Measurements from ENCODE around the gene RNF34. TPM values are rescaled to one million over a fixed set of nuclear protein-coding genes. Genes with fewer than 3 reads are reported as not detected.

Gene RNF34
- total and polyA plus RNA-seq, 2 donors (not counting 3 experiments of a cell fraction or from before 2014, with no cell fraction given) = 37.6 to 51.1 TPM

- Histone ChIP-seq H4K20me1 (replicated peaks; ENCODE audit: control insufficient read depth, extremely low read depth, insufficient read depth, low read length) (no peaks in the 10 kb centered on the region), H3K9ac (replicated peaks; ENCODE audit: extremely low read depth, insufficient read depth, low read length) (no peak overlapping the region), H2AFZ (ENCODE audit: low read depth, low read length) (no peak overlapping the region), H3K4me2 (ENCODE audit: insufficient read depth, low read length) (no peak overlapping the region), H3K4me3 (replicated peaks in 1 of 3; ENCODE audit: insufficient read depth in 1 of 3, low read depth in 1 of 3, low read length in 3 of 3) (no peak overlapping the region), H3K9me1 (replicated peaks; ENCODE audit: control insufficient read depth, extremely low read depth, insufficient read depth, low read length) (no peaks in the 10 kb centered on the region), H3K27me3 (ENCODE audit: control insufficient read depth in 2 of 2, insufficient read depth in 2 of 2, low read length in 2 of 2) (no peaks in the 10 kb centered on the region), H3K79me2 (ENCODE audit: control insufficient read depth, insufficient read depth, low read length) (peaks cover 3% of the 10 kb centered on the region), H3K36me3 (ENCODE audit: control insufficient read depth in 2 of 2, extremely low read depth in 1 of 2, insufficient read depth in 2 of 2, low read length in 2 of 2) (peaks cover 9 to 10% of the 10 kb centered on the region in 2 experiments), H3K4me1 (ENCODE audit: control insufficient read depth, extremely low read depth, insufficient read depth, low read length) (no peaks in the 10 kb centered on the region), H3K27ac (ENCODE audit: insufficient read depth, low read depth, low read length) (no peak overlapping the region), H3K9me3 (replicated peaks; ENCODE audit: control insufficient read depth, insufficient read depth, low read length) (no peaks in the 10 kb centered on the region)
- no TSS peak for BruUV-seq (replicated peaks)
- intact Hi-C loops (cut with micrococcal nuclease) = no loop called here
- no peak for TF ChIP-seq JUN (IDR thresholded peaks at IDR 0.05; ENCODE audit: borderline replicate concordance, insufficient read depth, insufficient read length, low read depth)
- no peak for TF ChIP-seq FOS (IDR thresholded peaks at IDR 0.05; ENCODE audit: borderline replicate concordance, insufficient read depth, low read length)
- no peak for TF ChIP-seq EZH2 (IDR thresholded peaks at IDR 0.05; ENCODE audit: borderline replicate concordance, low read depth, low read length, severe bottlenecking)
- TF ChIP-seq MAX (IDR thresholded peaks at IDR 0.05; ENCODE audit: insufficient read depth, insufficient read length) = no peak
- no peak for TF ChIP-seq MYC (IDR thresholded peaks at IDR 0.05; ENCODE audit: low read depth, low read length)
- no peak for TF ChIP-seq CTCF (IDR thresholded peaks at IDR 0.05; ENCODE audit: extremely low read depth in 1 of 2, insufficient read depth in 1 of 2, low read depth in 1 of 2, low read length in 2 of 2)
- TF ChIP-seq GATA2 (IDR thresholded peaks at IDR 0.05; ENCODE audit: insufficient read depth, insufficient read length, low read depth, low read length) = no peak
- TF ChIP-seq POLR2AphosphoS5 (IDR thresholded peaks at IDR 0.05; ENCODE audit: insufficient read depth, low read depth, low read length) = no peak
- TF ChIP-seq POLR2A (IDR thresholded peaks at IDR 0.05; ENCODE audit: low read depth, low read length) = no peak
- DNase-seq (ENCODE audit: low read depth, low spot score) (no peak), FAIRE-seq (no peak)
- CTCF ChIA-PET = interaction anchor here (1.0 to 1.6 kb wide), 3 partner anchors 11 to 29 kb away, joined by 3 read pairs; no protein-coding TSS in a partner anchor
- POLR2A ChIA-PET = interaction anchor here (0.6 kb wide), 1 partner anchor 55 kb away, joined by 3 read pairs; no protein-coding TSS in a partner anchor
- dilution Hi-C loops (cut with MboI; ENCODE audit: extremely low pct_ligation_motif_present, low sequenced_read_pairs) = no loop called here
Observed at GRCh38 chr12:121413917-121414316, 14.0 kb downstream of the RNF34 start.

Data from endothelial cell of umbilical vein (primary cell).